H1 (cell line): ENCODE results near the gene HNF1A. TPM values are rescaled to one million over a fixed set of nuclear protein-coding genes. Genes with fewer than 3 reads are reported as not detected.

Experiments used
- RXRA ChIP-seq: IDR thresholded peaks from 2 replicates; pipeline ENCODE4 v1.6.1; 2011; ENCODE audit warnings: low read depth, mild to moderate bottlenecking, low read length, moderate library complexity; ENCODE audit not compliant: insufficient read depth
- polyA plus RNA-seq, 7 experiments: library from polyadenylated mRNA; depleted of rRNA in 3 of 7; stranded (reverse) in 5 of 7; unstranded in 2 of 7; fragments of >200 nt in 5 of 7; fragments of 200-250 nt in 2 of 7; gene quantifications; 1 replicate in 5 of 7; 2 replicates in 1 of 7; 4 replicates in 1 of 7; pipeline versions ENCODE4 v1.2.1 to v1.2.3, GENCODE V29; 2011 to 2013; ENCODE audit warnings: missing spikeins in 2 of 7, mixed read lengths in 2 of 7
- total RNA-seq: library from RNA; stranded (reverse); fragmentation: NEBNext Ultra II Directional; extraction: Animal tissue kit (Norgen Biotek cat#: 25700); gene quantifications from 2 replicates; pipeline ENCODE4 v1.2.1, GENCODE V29; 2021

HNF1A gene
- total and polyA plus RNA-seq, 2 of the 8 experiments (the other 6 are each of a cell fraction or from before 2014, with no cell fraction given): not detected

GRCh38 chr12:121038861-121039668 is 60.7 kb downstream of the HNF1A start, which contains the start of gene OASL (continued):
- no peak for TF ChIP-seq RXRA
